NOMO-1 treated with dmso at 0.1 percent for 144 hours (cell line): ENCODE data around the gene PDIK1L.
"Not testable (repeated sequence)": the region's sequence is repeated elsewhere in the genome, so short reads cannot be mapped to it uniquely, and the experiment has no call there.

Experiments
- DNase-seq: peaks from one replicate; lab custom pipeline; 2025; ENCODE audit not compliant: unreplicated experiment; lab: John Stamatoyannopoulos, UW

Gene PDIK1L

GRCh38 chr1:26089125-26089524, 22.5 kb upstream of the PDIK1L start:
- no peak for DNase-seq

DNA sequence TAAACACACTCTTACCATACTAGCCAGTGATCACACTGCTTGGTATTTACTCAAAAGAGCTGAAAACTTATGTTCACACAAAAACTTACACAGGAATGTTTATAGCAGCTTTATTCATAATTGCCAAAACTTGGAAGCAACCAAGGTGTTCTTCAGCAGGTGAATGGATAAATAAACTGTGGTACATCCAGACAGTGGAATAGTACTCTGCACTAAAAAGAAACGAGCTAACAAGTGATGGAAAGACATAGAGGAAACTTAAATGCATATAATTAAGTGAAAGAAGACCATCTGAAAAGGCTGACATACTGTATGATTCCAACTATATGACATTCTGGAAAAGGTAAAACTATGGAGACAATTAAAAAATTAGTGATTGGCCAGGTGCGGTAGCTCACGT, 20.7 kb upstream of the PDIK1L start:
- DNase-seq, result no peak

DNA sequence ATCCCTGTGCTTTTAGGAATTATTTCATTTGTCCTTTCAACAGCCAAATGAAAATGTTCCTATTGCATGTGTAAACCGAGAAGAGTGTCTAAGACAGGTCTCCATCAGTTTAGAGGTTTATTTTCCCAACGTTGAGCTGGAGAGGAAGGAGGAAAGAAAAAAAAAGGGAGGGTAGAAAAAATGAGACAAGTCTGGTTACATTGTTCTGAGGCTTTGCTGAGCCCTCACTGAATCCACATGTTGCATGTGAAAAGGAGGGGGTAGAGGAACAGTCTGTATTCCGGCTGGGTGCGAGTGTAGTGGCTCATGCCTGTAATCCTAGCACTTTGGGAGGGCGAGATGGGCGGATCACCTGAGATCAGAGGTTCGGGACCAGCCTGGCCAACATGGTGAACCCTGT, 19.2 kb upstream of the PDIK1L start:
- DNase-seq, result no peak

GRCh38 chr1:26093569-26093968, 18.1 kb upstream of the PDIK1L start:
- DNase-seq, result not testable (repeated sequence)

- DNase-seq, result no peak
Observed at GRCh38 chr1:26094076-26094669, 17.5 kb upstream of the PDIK1L start.

- no peak for DNase-seq
Observed at GRCh38 chr1:26094677-26095383, 16.8 kb upstream of the PDIK1L start.

DNA sequence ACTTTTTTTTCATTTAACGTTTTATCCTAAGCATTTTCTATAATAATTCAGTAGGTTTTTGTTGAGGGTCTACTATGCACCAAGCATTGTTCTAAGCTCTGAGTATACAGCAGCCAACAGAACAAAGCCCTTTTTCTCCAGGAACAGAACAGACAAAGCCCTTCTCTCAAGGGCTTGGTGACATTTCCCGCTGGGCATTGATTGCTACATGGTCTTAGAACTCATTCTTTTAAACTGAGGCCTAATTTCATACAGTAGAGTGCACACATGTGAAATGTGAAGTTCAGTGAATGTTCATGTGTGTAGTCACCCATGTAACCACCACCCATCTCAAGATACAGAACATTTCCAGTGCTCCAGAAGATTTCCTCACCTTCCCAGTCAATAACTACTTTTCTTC, 15.2 kb upstream of the PDIK1L start:
- no peak for DNase-seq

DNA sequence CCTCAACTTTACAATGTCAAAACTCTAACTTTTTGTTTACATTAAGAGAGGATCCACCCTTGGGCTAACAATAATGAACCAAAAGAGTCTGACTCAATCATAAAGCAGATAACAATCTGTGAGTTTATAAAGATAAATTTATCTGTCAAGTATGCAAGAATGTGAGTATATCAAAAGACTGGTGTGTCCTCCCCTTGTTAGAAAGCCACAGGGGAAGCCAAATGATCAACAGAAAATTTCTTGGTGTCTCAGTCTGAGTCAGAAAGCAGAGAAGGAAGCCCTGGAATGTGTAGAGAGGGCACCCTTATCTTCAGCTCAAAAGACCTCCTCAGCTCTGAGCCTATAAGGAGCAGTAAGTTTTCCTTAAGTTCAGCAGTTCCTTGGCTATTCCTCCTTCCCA, 13.9 kb upstream of the PDIK1L start:
- DNase-seq, result no peak

- DNase-seq, result no peak
Observed at GRCh38 chr1:26098602-26099001, 13.0 kb upstream of the PDIK1L start.

DNA sequence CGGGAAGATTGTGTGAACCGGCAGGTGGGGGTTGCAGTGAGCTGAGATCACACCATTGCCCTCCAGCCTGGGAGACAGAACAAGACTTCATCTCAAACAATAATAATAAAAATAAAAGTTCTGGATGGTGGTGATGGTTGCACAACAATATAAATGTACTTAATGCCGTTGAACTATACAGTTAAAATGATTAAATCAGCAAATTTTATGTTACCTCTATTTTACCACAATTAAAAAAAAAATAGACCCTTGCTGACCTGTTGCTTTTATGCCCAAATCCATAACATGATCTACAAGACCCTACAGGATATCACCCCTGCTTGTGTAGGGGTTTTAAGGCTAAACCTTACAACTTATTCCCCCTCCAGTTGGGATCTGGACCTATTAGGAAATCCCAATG, 11.8 kb upstream of the PDIK1L start:
- DNase-seq, result no peak

DNA sequence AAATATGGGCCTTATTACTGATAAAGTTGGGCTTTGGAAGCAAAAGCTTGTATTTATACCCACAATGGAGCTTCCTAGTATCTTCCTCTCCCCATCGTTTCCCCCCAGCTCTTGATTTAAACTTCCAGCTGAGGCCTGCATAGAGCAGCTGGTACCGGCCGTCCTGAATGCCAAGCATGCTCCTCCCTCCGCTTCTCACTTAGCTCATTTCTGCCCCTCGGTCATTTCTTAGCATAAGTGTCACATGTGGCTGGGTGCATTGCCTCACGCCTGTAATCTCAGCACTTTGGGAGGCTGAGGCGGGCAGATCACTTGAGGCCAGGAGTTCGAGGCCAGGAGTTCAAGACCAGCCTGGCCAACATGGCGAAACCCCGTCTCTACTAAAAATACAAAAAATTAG, 11.4 kb upstream of the PDIK1L start:
- not testable (repeated sequence) for DNase-seq

GRCh38 chr1:26102119-26102518, 9.5 kb upstream of the PDIK1L start:
- DNase-seq, result no peak

- DNase-seq, result no peak
Observed at GRCh38 chr1:26102526-26102925, 9.1 kb upstream of the PDIK1L start.

DNA sequence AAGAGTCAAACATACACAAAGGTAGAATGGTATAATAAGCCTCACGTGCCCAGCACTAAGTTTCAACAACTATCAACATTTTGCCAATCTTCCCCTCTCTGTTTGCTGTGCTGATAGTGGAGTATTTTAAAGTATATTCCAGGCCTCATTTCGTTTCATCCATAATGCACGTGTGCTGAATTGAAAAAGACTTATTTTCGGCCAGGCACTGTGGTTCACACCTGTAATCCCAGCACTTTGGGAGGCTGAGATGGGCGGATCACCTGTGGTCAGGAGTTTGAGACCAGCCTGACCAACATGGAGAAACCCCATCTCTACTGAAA, 6.4 kb upstream of the PDIK1L start:
- DNase-seq, result not testable (repeated sequence)

DNA sequence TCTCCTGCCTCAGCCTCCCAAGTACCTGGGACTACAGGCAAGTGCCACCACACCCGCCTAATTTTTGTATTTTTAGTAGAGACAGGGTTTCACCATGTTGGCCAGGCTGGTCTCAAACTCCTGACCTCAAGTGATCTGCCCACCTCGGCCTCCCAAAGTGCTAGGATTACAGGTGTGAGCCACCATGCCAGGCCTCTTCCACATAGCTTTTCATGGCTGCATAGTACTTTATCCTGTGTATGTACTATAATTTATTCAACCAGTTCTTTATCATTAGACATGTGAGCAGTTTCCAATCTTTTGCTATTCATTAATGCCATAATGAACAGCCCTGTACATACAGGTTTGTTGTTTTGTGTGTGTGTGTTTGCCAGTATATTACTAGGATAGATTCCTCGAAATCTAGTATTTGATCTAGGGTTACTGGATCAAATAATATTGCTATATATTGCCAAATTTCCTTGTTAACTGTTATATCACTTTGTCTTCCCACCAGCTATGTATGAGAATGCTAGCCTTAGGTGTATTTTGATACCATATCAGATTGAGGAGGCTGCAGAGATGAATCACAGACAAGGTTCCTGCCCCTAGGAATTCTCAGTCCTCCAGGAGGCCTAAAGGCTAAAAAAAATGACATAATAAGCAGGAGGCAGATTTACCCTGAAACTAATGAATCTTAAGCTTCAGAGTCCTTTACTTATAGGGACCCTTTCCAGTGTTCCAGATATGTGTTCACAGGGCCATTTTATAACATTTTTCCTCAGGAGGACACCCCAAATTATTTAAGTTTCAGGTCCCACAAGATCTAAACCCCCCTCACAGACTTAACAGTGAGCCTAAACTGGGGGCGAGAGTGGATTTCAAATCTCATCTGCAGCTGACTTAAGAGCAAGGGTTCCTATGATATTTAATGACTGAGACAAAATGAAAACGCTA, 2.1 kb upstream of the PDIK1L start:
- DNase-seq, result no peak

DNA sequence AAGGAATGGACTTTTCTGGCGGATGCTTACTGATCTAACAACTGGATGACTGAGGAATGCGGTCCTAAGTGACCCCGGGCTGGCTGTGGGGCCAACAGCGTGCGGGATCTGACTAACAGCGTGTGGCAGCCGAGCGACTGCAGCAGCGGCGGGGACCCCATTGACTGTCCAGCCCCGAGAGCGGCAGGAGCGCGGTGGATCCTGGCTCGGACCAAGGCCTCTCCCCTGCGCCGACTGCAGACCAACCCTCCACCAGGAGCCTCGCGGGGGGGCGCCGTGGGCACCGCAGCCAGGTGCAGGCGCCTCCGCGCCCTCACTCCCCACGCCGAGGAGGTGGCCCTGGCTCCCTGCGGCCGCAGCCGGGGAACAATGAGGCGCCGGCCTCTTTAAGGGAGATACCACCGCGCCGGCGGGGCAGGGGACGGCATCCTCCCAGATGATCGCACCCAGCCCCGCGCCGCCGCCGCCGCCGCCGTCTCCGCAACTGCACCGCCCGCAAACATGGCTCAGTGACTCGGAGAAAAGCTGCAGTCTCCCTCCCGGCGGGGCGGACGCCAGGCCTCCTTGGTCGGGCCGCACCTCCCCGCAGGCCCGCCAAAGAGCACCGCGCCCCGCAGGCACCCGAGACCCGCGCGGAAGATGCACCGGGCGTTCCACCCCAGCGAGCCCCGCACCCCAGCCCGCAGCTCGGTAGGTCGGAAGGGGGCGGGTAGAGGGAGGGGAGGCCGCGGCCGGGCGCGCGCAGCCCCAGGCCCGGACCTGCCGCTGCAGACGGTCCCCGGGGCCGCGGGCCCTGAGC, 694 bp upstream of the PDIK1L start:
- DNase-seq, result no peak

- peak; percentile 22 for DNase-seq
Observed at GRCh38 chr1:26112407-26112775, 767 bp downstream of the PDIK1L start.

DNA sequence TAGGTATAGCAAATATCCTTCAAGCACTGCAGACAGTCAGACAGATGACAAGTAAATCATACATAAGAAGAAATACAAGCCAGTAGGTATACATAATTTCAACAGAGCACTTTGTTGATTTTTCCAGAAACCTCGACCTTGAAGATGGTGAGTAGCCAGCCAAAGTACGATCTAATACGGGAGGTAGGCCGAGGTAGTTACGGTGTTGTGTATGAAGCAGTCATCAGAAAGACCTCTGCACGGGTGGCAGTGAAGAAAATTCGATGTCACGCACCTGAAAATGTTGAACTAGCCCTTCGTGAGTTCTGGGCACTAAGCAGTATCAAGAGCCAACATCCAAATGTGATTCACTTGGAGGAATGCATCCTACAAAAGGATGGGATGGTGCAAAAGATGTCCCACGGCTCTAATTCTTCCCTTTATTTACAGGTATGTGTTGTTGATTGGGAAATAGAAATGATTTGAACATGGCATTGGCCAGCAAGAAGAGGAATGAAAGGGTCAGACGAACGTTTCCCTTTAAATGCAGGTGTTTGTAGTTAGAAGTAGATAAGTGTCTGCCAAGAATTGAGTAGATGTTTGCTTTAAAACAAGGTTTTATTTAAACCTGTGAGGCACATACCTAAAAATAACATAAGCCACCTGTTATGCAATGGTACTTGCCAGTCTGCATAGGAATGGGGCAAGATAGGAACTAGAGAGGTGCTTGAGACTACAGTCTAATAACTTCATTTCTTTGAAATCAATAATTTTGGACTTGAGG, 2.7 kb downstream of the PDIK1L start:
- no peak for DNase-seq

GRCh38 chr1:26119892-26120608, 8.4 kb downstream of the PDIK1L start:
- DNase-seq, result peak; percentile 53
